ENCODE data around the gene INCENP.

GRCh38 chr11:62108971-62109404, 14.8 kb upstream of the INCENP start:
- no peak for TF ChIP-seq TAF1 (IDR thresholded peaks at IDR 0.05; ENCODE audit: low read depth)
- TF ChIP-seq CTCF (IDR thresholded peaks at IDR 0.05; ENCODE audit: poor library complexity, severe bottlenecking) = no peak
- no peak for TF ChIP-seq RAD21 (conservative IDR thresholded peaks at IDR 0.05)
- no peak for TF ChIP-seq SMC3 (conservative IDR thresholded peaks at IDR 0.05; ENCODE audit: poor library complexity)
- TF ChIP-seq EP300 (conservative IDR thresholded peaks at IDR 0.05; ENCODE audit: poor library complexity, severe bottlenecking) = no peak
- no peak for TF ChIP-seq POLR2AphosphoS5 (IDR thresholded peaks at IDR 0.05)
